H1 (cell line): ENCODE data around the gene FARSB. TPM values are rescaled to one million over a fixed set of nuclear protein-coding genes. Genes with fewer than 3 reads are reported as not detected.

ENCODE experiments used
- CTCF ChIA-PET: fragments of 300-600 bp; sonication (Branson Sonifier 250); formaldehyde crosslinking; loops from one replicate; lab custom pipeline; 2021; ENCODE audit not compliant: partially characterized antibody; lab: Charles Lee
- POLR2A ChIA-PET: fragments of 300-600 bp; sonication (Branson Sonifier 250); formaldehyde crosslinking; loops from one replicate; lab custom pipeline; 2021; ENCODE audit warnings: inconsistent platforms; ENCODE audit not compliant: partially characterized antibody; lab: Charles Lee
- DNase-seq, 2 experiments: peaks; one replicate each; pipeline versions ENCODE4 v3.0.0 to v3.0.0-alpha.2; 2010 to 2022; ENCODE audit warnings: low spot score in 2 of 2, low read depth in 1 of 2, mixed read lengths in 1 of 2
- FAIRE-seq: peaks from 2 replicates; lab custom pipeline; 2011; peaks lifted over from hg19 to GRCh38; lab: Jason Lieb, UNC
- H2AFZ ChIP-seq: 2 replicates; pipeline ENCODE4 v1.8.1; 2012; ENCODE audit warnings: low read length, inconsistent platforms
- H2AK5ac ChIP-seq: 2 replicates; pipeline ENCODE4 v1.6.1; 2013; ENCODE audit warnings: low read depth, low read length
- H2BK120ac ChIP-seq: replicated peaks from 2 replicates; pipeline ENCODE3; 2013; ENCODE audit warnings: low read depth, low read length, inconsistent platforms
- H2BK12ac ChIP-seq: 2 replicates; pipeline ENCODE4 v1.6.1; 2013; ENCODE audit warnings: low read depth, low read length
- H2BK15ac ChIP-seq: 2 replicates; pipeline ENCODE4 v1.6.1; 2013; ENCODE audit warnings: low read length
- H2BK20ac ChIP-seq: 2 replicates; pipeline ENCODE4 v1.6.1; 2013; ENCODE audit warnings: low read length
- H2BK5ac ChIP-seq: 2 replicates; pipeline ENCODE4 v1.6.1; 2013; ENCODE audit warnings: low read depth, low read length
- H3K14ac ChIP-seq: 2 replicates; pipeline ENCODE4 v1.6.1; 2013; ENCODE audit warnings: inconsistent platforms; ENCODE audit not compliant: insufficient read length
- H3K18ac ChIP-seq: 2 replicates; pipeline ENCODE4 v1.6.1; 2013; ENCODE audit warnings: low read length; ENCODE audit errors: extremely low read depth
- H3K23ac ChIP-seq: 2 replicates; pipeline ENCODE4 v1.6.1; 2013; ENCODE audit warnings: inconsistent platforms; ENCODE audit not compliant: insufficient read length
- H3K23me2 ChIP-seq: 2 replicates; pipeline ENCODE4 v1.6.1; 2013; ENCODE audit warnings: low read depth, low read length
- H3K27ac ChIP-seq: 2 replicates; pipeline ENCODE4 v1.6.1; 2011; ENCODE audit warnings: low read depth, low read length, inconsistent platforms
- H3K27me3 ChIP-seq, 4 experiments: replicated peaks in 1 of 4; 1 replicate in 1 of 4; 2 replicates in 3 of 4; pipeline versions ENCODE4 v1.6.1 to v1.8.1; 2011 to 2013; ENCODE audit warnings: low read length in 3 of 4, mild to moderate bottlenecking in 3 of 4, inconsistent platforms in 2 of 4, mixed read lengths in 2 of 4, moderate library complexity in 1 of 4; ENCODE audit not compliant: control insufficient read depth in 3 of 4, insufficient read depth in 3 of 4; ENCODE audit errors: extremely low read depth in 1 of 4
- H3K36me3 ChIP-seq, 4 experiments: 2 replicates each; pipeline versions ENCODE4 v1.6.1 to v1.8.1; 2011 to 2013; ENCODE audit warnings: mild to moderate bottlenecking in 4 of 4, low read length in 3 of 4, moderate library complexity in 2 of 4, control low read depth in 1 of 4, inconsistent platforms in 1 of 4; ENCODE audit not compliant: insufficient read depth in 4 of 4, control insufficient read depth in 2 of 4
- H3K4ac ChIP-seq: replicated peaks from 2 replicates; pipeline ENCODE3; 2013; ENCODE audit warnings: low read length, low read depth, mixed read lengths, inconsistent platforms; ENCODE audit not compliant: insufficient read length
- H3K4me1 ChIP-seq, 4 experiments: replicated peaks in 1 of 4; 1 replicate in 1 of 4; 2 replicates in 3 of 4; pipeline versions ENCODE4 v1.6.1 to v1.8.1; 2011 to 2013; ENCODE audit warnings: low read length in 3 of 4, inconsistent platforms in 2 of 4, mixed read lengths in 1 of 4; ENCODE audit not compliant: insufficient read depth in 4 of 4, control insufficient read depth in 3 of 4
- H3K4me2 ChIP-seq, 2 experiments: 2 replicates each; pipeline versions ENCODE4 v1.6.1 to v1.8.1; 2011 to 2013; ENCODE audit warnings: low read depth in 2 of 2, low read length in 2 of 2, control low read depth in 1 of 2, inconsistent platforms in 1 of 2, mild to moderate bottlenecking in 1 of 2; ENCODE audit not compliant: insufficient read depth in 1 of 2
- H3K4me3 ChIP-seq, 4 experiments: fragments of 200-600, 300-600 bp in 1 of 4; sonication (generic), shearing (Covaris generic), sonication (Bioruptor Twin) in 1 of 4; 2 replicates each; pipeline versions ENCODE4 v1.5.1 to v1.8.1; 2011 to 2016; ENCODE audit warnings: low read length in 4 of 4, low read depth in 3 of 4, control low read depth in 2 of 4, inconsistent platforms in 2 of 4, mild to moderate bottlenecking in 2 of 4, mixed read lengths in 1 of 4, moderate library complexity in 1 of 4; ENCODE audit not compliant: insufficient read depth in 2 of 4; ENCODE audit errors: extremely low read depth in 1 of 4
- H3K56ac ChIP-seq: replicated peaks from 2 replicates; pipeline ENCODE3; 2013; ENCODE audit warnings: low read depth, mild to moderate bottlenecking, mixed read lengths, low read length, inconsistent platforms; ENCODE audit not compliant: insufficient read length
- H3K79me1 ChIP-seq: 2 replicates; pipeline ENCODE4 v1.6.1; 2013; ENCODE audit warnings: low read depth, low read length, control low read depth
- H3K79me2 ChIP-seq, 2 experiments: 2 replicates each; pipeline versions ENCODE4 v1.6.1 to v1.8.1; 2012 to 2013; ENCODE audit warnings: low read length in 2 of 2, mild to moderate bottlenecking in 2 of 2, inconsistent platforms in 1 of 2; ENCODE audit not compliant: insufficient read depth in 2 of 2, control insufficient read depth in 1 of 2
- H3K9ac ChIP-seq, 4 experiments: replicated peaks in 1 of 4; 1 replicate in 1 of 4; 2 replicates in 3 of 4; pipeline versions ENCODE4 v1.6.1 to v1.8.1; 2011 to 2013; ENCODE audit warnings: low read depth in 3 of 4, low read length in 3 of 4, control low read depth in 2 of 4, mild to moderate bottlenecking in 2 of 4, moderate library complexity in 2 of 4, inconsistent platforms in 1 of 4; ENCODE audit errors: extremely low read depth in 1 of 4
- H3K9me3 ChIP-seq, 2 experiments: 2 replicates each; pipeline versions ENCODE4 v1.6.1 to v1.8.1; 2012 to 2013; ENCODE audit warnings: mild to moderate bottlenecking in 2 of 2, moderate library complexity in 2 of 2, control low read depth in 1 of 2, inconsistent platforms in 1 of 2, low read depth in 1 of 2, low read length in 1 of 2, mixed read lengths in 1 of 2; ENCODE audit not compliant: insufficient read depth in 2 of 2
- H4K20me1 ChIP-seq, 2 experiments: replicated peaks in 1 of 2; 2 replicates each; pipeline versions ENCODE3 to v1.8.1; 2011 to 2013; ENCODE audit warnings: inconsistent platforms in 2 of 2, low read length in 2 of 2, mild to moderate bottlenecking in 1 of 2; ENCODE audit not compliant: insufficient read depth in 2 of 2, control insufficient read depth in 1 of 2
- H4K5ac ChIP-seq: 2 replicates; pipeline ENCODE4 v1.6.1; 2013; ENCODE audit warnings: low read length, low read depth, mixed read lengths, inconsistent platforms; ENCODE audit not compliant: insufficient read length
- H4K8ac ChIP-seq: 2 replicates; pipeline ENCODE4 v1.8.0; 2013; ENCODE audit warnings: mild to moderate bottlenecking, moderate library complexity, low read length, inconsistent platforms; ENCODE audit not compliant: insufficient read depth; ENCODE audit errors: extremely low read depth
- H4K91ac ChIP-seq: replicated peaks from 2 replicates; pipeline ENCODE3; 2013; ENCODE audit warnings: low read length, mixed read lengths, inconsistent platforms; ENCODE audit not compliant: insufficient read length
- CHD1 ChIP-seq: IDR thresholded peaks from 2 replicates; pipeline ENCODE4 v1.6.1; 2012; ENCODE audit warnings: low read depth, low read length, improper control_type of control experiment
- KDM5A ChIP-seq: fragments of 200-600 bp; IDR thresholded peaks from 2 replicates; pipeline ENCODE4 v1.7.1; 2012; ENCODE audit warnings: mild to moderate bottlenecking, low read length, inconsistent platforms, mixed read lengths
- SIRT6 ChIP-seq: IDR thresholded peaks from one replicate; pipeline ENCODE4 v1.7.1; 2012; ENCODE audit warnings: low read length, inconsistent platforms
- ZNF274 ChIP-seq: IDR thresholded peaks from 2 replicates; pipeline ENCODE4 v1.7.0; 2012; ENCODE audit warnings: low read length, borderline replicate concordance; ENCODE audit errors: extremely low read depth
- WGBS, 2 experiments: shearing (Covaris generic) in 1 of 2; methylation state at CpG; one replicate each; pipeline versions ENCODE4 v1.1.6 to v1.1.7; 2013 to 2015; ENCODE audit warnings: low lambda C conversion rate in 2 of 2, mixed read lengths in 2 of 2, inconsistent platforms in 1 of 2, low coverage in 1 of 2, missing lambda C conversion rate in 1 of 2; ENCODE audit not compliant: insufficient replicate concordance in 2 of 2, insufficient coverage in 1 of 2, insufficient read length in 1 of 2; ENCODE audit errors: extremely low coverage in 1 of 2, missing lambda C conversion rate in 1 of 2; 5-methylcytosine and 5-hydroxymethylcytosine counted together
- polyA plus RNA-seq, 7 experiments: library from polyadenylated mRNA; depleted of rRNA in 3 of 7; stranded (reverse) in 5 of 7; unstranded in 2 of 7; fragments of >200 nt in 5 of 7; fragments of 200-250 nt in 2 of 7; gene quantifications; 1 replicate in 5 of 7; 2 replicates in 1 of 7; 4 replicates in 1 of 7; pipeline versions ENCODE4 v1.2.1 to v1.2.3, GENCODE V29; 2011 to 2013; ENCODE audit warnings: missing spikeins in 2 of 7, mixed read lengths in 2 of 7
- total RNA-seq: library from RNA; stranded (reverse); fragmentation: NEBNext Ultra II Directional; extraction: Animal tissue kit (Norgen Biotek cat#: 25700); gene quantifications from 2 replicates; pipeline ENCODE4 v1.2.1, GENCODE V29; 2021

Gene FARSB
- total and polyA plus RNA-seq, 2 of the 8 experiments (the other 6 are each of a cell fraction or from before 2014, with no cell fraction given), result 21.0 to 37.9 TPM

DNA sequence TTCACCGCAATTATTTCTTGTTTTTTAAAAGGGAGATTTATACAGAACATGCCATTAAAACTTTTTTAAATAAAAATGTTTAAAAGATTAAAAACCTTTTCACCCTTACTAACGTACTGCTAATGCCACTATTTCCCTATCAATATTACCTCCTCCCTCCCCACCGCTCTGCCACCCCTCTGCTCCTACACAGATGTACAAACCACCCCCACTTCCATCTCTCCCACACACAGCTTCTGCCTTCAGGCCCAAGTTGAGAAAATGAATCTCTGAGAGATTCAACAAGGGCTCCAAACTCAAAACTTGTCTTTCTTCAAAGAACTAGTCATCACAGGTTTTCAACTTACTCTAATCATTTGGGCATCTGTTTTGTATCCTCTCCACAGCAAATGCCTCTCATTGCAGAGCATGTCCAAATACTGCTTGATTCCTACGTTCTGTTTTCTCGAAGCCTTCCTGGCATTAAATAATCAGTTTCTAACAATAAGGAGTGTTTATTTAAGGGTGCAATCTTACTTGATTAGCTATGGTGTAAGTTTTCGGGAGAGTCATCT, 32.1 kb downstream of the FARSB start:
- no peak overlapping the region for H2AFZ ChIP-seq
- no peak overlapping the region for H3K27ac ChIP-seq
- H3K79me2 ChIP-seq, result no peaks in the 10 kb centered on the region
- H4K20me1 ChIP-seq, result peaks cover 0 to 5% of the 10 kb centered on the region in 2 experiments
- H3K4me1 ChIP-seq, result no peaks in the 10 kb centered on the region
- TF ChIP-seq CHD1 (no peak), SIRT6 (no peak), KDM5A (no peak), ZNF274 (no peak)
- H4K91ac ChIP-seq, result no peak overlapping the region
- ChIA-PET POLR2A (no interaction called here), CTCF (interaction anchor here (0.7 to 1.1 kb wide), 3 partner anchors 11 to 130 kb away, joined by 3 read pairs; no protein-coding TSS in a partner anchor)
- no peaks in the 10 kb centered on the region for H3K79me1 ChIP-seq
- no peak overlapping the region for H2BK20ac ChIP-seq
- FAIRE-seq, result no peak
- no peak overlapping the region for H3K18ac ChIP-seq
- H4K8ac ChIP-seq, result no peak overlapping the region
- WGBS, 2 experiments, result 91 to 100% methylated on average over 2 to 6 of the region's 6 CpGs
- no peaks in the 10 kb centered on the region for H3K23me2 ChIP-seq
- no peak overlapping the region for H2BK12ac ChIP-seq
- no peak overlapping the region for H3K4me3 ChIP-seq
- peaks cover 0 to 70% (median 31%) of the 10 kb centered on the region in 4 experiments; a peak in 6 of 8 replicates for H3K36me3 ChIP-seq
- no peak overlapping the region for H2AK5ac ChIP-seq
- H3K14ac ChIP-seq, result no peak overlapping the region
- no peaks in the 10 kb centered on the region for H3K9me3 ChIP-seq
- no peak overlapping the region for H2BK5ac ChIP-seq
- H2BK120ac ChIP-seq, result no peak overlapping the region
- no peak overlapping the region for H3K4ac ChIP-seq
- H2BK15ac ChIP-seq, result no peak overlapping the region
- H3K56ac ChIP-seq, result no peak overlapping the region
- no peak overlapping the region for H4K5ac ChIP-seq
- DNase-seq, result no peak
- H3K23ac ChIP-seq, result no peak overlapping the region
- H3K27me3 ChIP-seq, result no peaks in the 10 kb centered on the region
- H3K4me2 ChIP-seq, result no peak overlapping the region
- no peak overlapping the region for H3K9ac ChIP-seq
